ENCODE results near the gene ATXN1. TPM values are rescaled to one million over a fixed set of nuclear protein-coding genes. Genes with fewer than 3 reads are reported as not detected.

Gene ATXN1
- total RNA-seq, 4 donors from 2014 or later = 48.7 to 166 (median 105) TPM

DNA sequence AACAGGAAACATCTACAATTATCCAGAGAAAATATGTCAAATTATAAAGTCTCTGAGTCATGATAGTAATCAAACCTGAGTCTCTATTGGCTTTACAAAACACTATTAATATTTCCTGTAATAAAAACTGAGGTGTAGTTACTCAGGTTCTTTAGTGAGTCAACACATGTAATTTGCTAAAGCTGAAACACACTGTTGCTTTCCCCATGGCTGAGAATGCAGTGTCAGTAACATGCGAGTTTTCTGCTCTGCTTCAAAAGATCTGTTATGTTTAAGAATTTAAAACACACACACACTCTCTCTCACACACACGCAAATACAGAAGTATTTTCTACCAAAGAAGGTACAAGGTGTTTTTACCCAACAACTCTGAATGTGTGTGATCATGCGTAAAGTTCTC, 38.6 kb downstream of the ATXN1 start:
- no peaks in the 10 kb centered on the region for H3K9me3 ChIP-seq
- H3K4me1 ChIP-seq = peaks cover 22 to 75% (median 46%) of the 10 kb centered on the region in 4 donors
- WGBS, 2 donors (ENCODE audit: low coverage in 1 of 2) = 63 to 66% methylated on average over 2 to 3 of the region's 3 CpGs
- intact Hi-C loops (cut with DNase I; ENCODE audit: low total_unique reads) (no loop called here), in situ Hi-C loops (cut with MboI; ENCODE audit: low pct_ligation_motif_present in 1 of 4, low pct_unique_long_range_greater_than_20kb in 1 of 4, low sequenced_read_pairs in 3 of 4) (no loop called here)
- DNase-seq = no peak
- no peaks in the 10 kb centered on the region for H3K36me3 ChIP-seq
- no peak overlapping the region for H3K4me3 ChIP-seq
- TF ChIP-seq POLR2A (IDR thresholded peaks at IDR 0.05) = no peak
- TF ChIP-seq, protein P1, sequence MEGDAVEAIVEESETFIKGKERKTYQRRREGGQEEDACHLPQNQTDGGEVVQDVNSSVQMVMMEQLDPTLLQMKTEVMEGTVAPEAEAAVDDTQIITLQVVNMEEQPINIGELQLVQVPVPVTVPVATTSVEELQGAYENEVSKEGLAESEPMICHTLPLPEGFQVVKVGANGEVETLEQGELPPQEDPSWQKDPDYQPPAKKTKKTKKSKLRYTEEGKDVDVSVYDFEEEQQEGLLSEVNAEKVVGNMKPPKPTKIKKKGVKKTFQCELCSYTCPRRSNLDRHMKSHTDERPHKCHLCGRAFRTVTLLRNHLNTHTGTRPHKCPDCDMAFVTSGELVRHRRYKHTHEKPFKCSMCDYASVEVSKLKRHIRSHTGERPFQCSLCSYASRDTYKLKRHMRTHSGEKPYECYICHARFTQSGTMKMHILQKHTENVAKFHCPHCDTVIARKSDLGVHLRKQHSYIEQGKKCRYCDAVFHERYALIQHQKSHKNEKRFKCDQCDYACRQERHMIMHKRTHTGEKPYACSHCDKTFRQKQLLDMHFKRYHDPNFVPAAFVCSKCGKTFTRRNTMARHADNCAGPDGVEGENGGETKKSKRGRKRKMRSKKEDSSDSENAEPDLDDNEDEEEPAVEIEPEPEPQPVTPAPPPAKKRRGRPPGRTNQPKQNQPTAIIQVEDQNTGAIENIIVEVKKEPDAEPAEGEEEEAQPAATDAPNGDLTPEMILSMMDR (IDR thresholded peaks at IDR 0.05) = no peak
- TF ChIP-seq POLR2AphosphoS5 (IDR thresholded peaks at IDR 0.05) = no peak
- TF ChIP-seq EP300 (IDR thresholded peaks at IDR 0.05; ENCODE audit: low read depth) = no peak
- no peaks in the 10 kb centered on the region for H3K27me3 ChIP-seq
- H3K27ac ChIP-seq = peak overlapping the region in 3 of 4 donors; percentile 51 to 70 (median 60)

DNA sequence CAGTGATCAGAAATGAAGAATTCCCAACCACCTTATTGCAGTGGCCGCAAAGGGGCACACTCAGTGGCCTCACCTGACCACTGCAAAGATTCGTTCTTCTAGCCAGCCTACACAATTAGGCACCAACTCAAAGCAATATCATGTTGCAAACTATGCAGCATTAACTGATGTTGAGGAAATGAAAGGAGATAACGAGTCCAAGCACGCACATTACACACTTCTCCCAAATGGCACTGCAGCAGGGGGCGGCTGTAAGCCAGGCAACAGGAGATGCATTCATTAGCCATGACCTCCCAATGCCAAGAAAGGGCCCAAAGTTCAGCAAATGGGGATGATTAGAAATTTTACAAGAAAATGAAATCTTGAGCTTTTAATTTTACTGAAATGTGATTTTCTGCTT, 39.3 kb downstream of the ATXN1 start:
- Histone ChIP-seq H3K27me3 (no peaks in the 10 kb centered on the region), H3K27ac (no peak overlapping the region), H3K4me1 (peaks cover 22 to 68% (median 44%) of the 10 kb centered on the region in 4 donors), H3K36me3 (no peaks in the 10 kb centered on the region), H3K4me3 (no peak overlapping the region), H3K9me3 (no peaks in the 10 kb centered on the region)
- in situ Hi-C loops (cut with MboI; ENCODE audit: low pct_ligation_motif_present in 1 of 4, low pct_unique_long_range_greater_than_20kb in 1 of 4, low sequenced_read_pairs in 3 of 4) (no loop called here), intact Hi-C loops (cut with DNase I; ENCODE audit: low total_unique reads) (no loop called here)
- WGBS, 2 donors (ENCODE audit: low coverage in 1 of 2) = 84% methylated on average over 5 of the region's 5 CpGs
- DNase-seq = no peak
- TF ChIP-seq, protein P1 (IDR thresholded peaks at IDR 0.05) = no peak
- no peak for TF ChIP-seq EP300 (IDR thresholded peaks at IDR 0.05; ENCODE audit: low read depth)

DNA sequence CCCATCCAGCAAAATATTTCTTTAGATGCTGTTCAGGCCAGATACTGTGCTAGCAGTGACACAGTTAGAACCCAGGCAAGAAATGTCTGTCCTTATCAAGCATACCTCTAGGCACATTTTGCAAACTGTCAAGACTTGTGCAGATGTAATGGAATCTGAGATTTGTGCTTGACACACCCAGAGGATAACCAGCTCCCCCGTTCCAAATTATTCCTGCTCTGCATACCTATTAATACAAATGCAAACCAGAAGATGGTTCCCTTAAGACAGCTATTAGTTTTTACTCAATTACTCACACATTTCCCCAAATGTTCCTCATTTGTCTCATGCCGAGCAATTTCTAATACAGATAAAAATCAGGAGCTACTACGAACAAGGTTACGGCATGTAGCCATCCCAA, 40.4 kb downstream of the ATXN1 start:
- Histone ChIP-seq H3K9me3 (no peaks in the 10 kb centered on the region), H3K36me3 (no peaks in the 10 kb centered on the region), H3K27me3 (no peaks in the 10 kb centered on the region), H3K27ac (no peak overlapping the region), H3K4me3 (no peak overlapping the region), H3K4me1 (peaks cover 22 to 57% (median 37%) of the 10 kb centered on the region in 4 donors)
- TF ChIP-seq, protein P1 (IDR thresholded peaks at IDR 0.05) = no peak
- TF ChIP-seq POLR2AphosphoS5 (IDR thresholded peaks at IDR 0.05) (no peak), POLR2A (IDR thresholded peaks at IDR 0.05) (no peak), EP300 (IDR thresholded peaks at IDR 0.05; ENCODE audit: low read depth) (no peak)
- no peak for DNase-seq
- in situ Hi-C loops (cut with MboI; ENCODE audit: low pct_ligation_motif_present in 1 of 4, low pct_unique_long_range_greater_than_20kb in 1 of 4, low sequenced_read_pairs in 3 of 4) = no loop called here
- 93 to 100% methylated on average over 2 to 4 of the region's 4 CpGs for WGBS, 2 donors (ENCODE audit: low coverage in 1 of 2)
- intact Hi-C loops (cut with DNase I; ENCODE audit: low total_unique reads) = no loop called here

DNA sequence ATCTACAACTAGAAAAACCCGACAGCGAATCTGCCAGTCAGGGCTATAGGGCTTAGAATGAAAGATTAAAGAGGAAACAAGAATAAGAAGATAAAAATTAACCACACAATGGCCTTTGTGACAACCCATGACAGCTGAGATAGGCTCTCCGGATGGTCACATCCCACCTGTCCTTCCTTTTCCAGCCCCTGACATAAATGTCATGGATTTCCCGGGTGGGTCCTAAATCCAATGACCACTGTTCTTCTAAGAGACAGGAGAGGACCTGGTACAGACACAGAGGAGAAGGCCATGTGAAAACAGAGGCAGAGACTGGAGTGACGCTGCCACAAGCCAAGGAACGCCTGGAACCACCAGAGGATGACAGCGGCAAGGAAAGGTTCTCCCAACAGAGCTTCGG, 41.8 kb downstream of the ATXN1 start:
- TF ChIP-seq POLR2A (IDR thresholded peaks at IDR 0.05) (no peak), EP300 (IDR thresholded peaks at IDR 0.05; ENCODE audit: low read depth) (no peak), POLR2AphosphoS5 (IDR thresholded peaks at IDR 0.05) (no peak)
- TF ChIP-seq, protein P1 (IDR thresholded peaks at IDR 0.05) = no peak
- peaks cover 18 to 43% (median 30%) of the 10 kb centered on the region in 4 donors for H3K4me1 ChIP-seq
- in situ Hi-C loops (cut with MboI; ENCODE audit: low pct_ligation_motif_present in 1 of 4, low pct_unique_long_range_greater_than_20kb in 1 of 4, low sequenced_read_pairs in 3 of 4) = no loop called here
- WGBS, 2 donors (ENCODE audit: low coverage in 1 of 2) = 88 to 94% methylated on average over 5 to 8 of the region's 8 CpGs
- no peak overlapping the region for H3K4me3 ChIP-seq
- no peak for DNase-seq
- H3K27ac ChIP-seq = no peak overlapping the region
- intact Hi-C loops (cut with DNase I; ENCODE audit: low total_unique reads) = no loop called here
- no peaks in the 10 kb centered on the region for H3K36me3 ChIP-seq
- no peaks in the 10 kb centered on the region for H3K9me3 ChIP-seq
- no peaks in the 10 kb centered on the region for H3K27me3 ChIP-seq

All from transverse colon (tissue), 4 donors.